ENCODE results near the gene PKD1.

DNA sequence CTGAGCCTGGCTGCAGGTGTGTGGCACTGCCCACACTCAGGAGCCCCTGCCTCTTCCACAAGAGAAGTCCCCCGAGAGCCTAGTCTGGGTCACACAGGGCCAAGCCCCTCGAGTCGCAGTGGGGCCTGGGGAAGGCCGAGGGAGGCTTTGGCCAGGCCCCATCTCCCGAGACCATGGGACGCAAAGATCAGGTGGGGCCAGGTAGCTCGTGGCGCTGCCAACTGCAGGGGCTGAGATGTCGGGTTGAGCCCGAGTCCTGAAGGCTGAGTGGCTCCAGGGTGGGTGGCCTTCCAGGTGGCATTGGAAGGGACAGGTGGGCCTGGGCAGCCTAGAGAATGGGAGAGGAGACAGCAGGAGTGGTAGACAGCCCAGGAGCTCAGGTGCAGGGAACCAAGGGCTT is 26.2 kb upstream of the PKD1 start:
- TF ChIP-seq CTCF (IDR thresholded peaks at IDR 0.05) (no peak), POLR2A (IDR thresholded peaks at IDR 0.05; ENCODE audit: low read depth) (no peak), POLR2AphosphoS5 (IDR thresholded peaks at IDR 0.05) (no peak), EP300 (IDR thresholded peaks at IDR 0.05) (no peak)
